HG03135 (cell line): ENCODE results near the gene PINK1.

Experiments
- ATAC-seq: cut with Tn5 transposase; IDR thresholded peaks from one replicate; pipeline ENCODE4 v1.9.1; 2021; ENCODE audit warnings: mild to moderate bottlenecking, moderate library complexity; ENCODE audit not compliant: unreplicated experiment

The PINK1 gene

DNA sequence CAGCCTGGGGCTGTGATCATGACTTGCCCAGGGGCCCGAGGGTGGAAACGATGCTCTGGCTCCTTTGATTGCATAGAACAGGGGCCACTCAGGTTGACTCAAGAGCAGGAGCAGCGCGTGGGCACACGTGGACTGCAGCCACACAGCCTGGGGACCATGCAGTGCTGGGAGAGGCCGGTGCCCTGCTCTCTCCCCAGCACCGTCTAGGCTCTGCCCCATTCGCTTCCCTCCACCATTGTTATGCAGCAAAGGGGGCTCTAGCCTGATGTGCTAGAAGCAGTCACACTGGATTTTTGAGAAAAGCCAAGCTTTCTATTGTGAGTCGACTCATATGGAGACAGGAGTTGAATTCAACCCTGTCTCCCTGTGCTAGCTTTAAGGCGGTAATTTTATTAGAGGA lies 8.7 kb downstream of the PINK1 start:
- no peak for ATAC-seq

DNA sequence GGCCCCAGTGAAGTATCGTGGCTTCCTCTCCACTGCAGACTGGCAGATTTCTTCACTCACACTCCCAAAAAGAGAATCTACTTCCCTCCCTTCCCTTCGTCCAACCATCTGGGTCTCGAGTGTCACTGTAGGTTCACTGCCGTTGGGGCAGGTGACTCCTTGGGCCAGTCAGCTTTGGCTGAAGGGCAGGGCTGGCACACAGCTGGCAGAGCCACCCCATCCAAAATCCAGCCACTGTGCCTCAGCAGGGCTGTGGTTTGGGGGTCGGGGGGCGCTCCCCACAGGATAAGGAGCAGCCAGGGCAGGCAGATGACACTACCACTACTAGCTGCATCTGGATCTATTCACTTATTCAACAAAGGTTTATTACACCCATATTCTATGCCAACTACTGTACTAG lies 9.8 kb downstream of the PINK1 start:
- ATAC-seq, result no peak

DNA sequence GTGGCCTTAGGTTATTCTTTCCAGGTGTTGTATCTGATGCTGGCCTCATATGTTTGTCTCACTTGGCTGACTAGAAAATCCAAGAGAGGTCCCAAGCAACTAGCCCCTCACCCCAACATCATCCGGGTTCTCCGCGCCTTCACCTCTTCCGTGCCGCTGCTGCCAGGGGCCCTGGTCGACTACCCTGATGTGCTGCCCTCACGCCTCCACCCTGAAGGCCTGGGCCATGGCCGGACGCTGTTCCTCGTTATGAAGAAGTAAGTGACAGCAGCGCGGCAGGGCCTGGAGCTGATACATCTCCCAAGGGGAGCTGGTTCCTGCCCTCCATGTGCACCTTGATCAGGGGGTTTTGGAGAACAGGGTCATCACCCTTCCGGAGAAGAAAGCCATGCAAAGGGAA lies 11.2 kb downstream of the PINK1 start:
- no peak for ATAC-seq

- ATAC-seq, result no peak
These were observed 12.2 kb downstream of the PINK1 start for GRCh38 chr1:20645414-20645813.

GRCh38 chr1:20648438-20648837 lies 15.2 kb downstream of the PINK1 start:
- ATAC-seq, result no peak

DNA sequence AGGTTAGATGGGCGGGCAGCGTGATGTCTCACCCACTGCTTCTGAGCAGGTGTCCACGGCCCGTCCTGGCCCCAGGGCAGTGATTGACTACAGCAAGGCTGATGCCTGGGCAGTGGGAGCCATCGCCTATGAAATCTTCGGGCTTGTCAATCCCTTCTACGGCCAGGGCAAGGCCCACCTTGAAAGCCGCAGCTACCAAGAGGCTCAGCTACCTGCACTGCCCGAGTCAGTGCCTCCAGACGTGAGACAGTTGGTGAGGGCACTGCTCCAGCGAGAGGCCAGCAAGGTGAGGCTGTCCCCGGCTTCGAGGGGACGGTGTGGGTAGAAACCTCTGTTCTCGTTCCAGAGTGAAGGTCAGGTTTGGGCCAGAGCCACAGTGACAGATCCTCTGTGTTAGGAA lies 15.7 kb downstream of the PINK1 start:
- no peak for ATAC-seq

DNA sequence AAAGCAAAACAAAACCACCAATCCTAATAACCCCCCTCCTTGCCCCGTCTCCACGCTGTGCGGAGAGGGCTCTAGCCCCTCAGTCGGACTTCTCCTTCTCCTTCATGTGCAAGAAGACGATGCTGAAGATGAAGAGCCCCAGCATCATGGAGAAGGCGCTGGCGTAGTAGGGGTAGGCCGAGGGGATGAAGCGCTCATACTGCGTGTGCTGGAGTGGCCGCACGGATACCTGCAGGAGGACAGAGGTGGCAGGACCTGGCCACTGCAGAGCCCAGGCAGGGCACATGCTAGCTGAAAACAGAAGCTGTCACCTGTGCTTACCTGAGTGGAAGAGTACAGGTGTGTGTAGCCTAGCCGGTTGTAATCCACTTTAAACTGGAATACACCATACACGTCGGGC lies 19.0 kb downstream of the PINK1 start:
- ATAC-seq, result no peak

- ATAC-seq, result no peak
These were observed 20.9 kb downstream of the PINK1 start for GRCh38 chr1:20654104-20654690.

DNA sequence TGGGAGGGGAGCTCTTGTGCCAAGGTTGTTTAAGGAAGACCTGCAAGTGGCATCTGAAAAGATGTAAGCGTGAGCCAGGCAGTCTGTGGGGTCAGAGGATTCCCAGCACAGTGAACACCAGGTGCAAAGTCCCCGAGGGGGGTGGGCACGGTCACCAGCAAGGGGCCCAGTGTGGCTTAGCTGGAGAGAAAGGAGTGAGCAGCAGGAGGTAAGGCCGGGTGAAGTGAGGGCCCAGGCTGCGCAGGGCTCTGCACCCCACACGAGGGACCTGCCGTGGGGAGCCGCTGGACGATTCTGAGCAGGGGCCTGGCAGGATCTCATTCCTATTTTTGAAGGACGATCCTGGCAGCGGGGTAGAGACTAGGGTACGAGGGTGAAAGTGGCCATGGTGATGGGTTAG lies 23.8 kb downstream of the PINK1 start:
- ATAC-seq, result no peak

DNA sequence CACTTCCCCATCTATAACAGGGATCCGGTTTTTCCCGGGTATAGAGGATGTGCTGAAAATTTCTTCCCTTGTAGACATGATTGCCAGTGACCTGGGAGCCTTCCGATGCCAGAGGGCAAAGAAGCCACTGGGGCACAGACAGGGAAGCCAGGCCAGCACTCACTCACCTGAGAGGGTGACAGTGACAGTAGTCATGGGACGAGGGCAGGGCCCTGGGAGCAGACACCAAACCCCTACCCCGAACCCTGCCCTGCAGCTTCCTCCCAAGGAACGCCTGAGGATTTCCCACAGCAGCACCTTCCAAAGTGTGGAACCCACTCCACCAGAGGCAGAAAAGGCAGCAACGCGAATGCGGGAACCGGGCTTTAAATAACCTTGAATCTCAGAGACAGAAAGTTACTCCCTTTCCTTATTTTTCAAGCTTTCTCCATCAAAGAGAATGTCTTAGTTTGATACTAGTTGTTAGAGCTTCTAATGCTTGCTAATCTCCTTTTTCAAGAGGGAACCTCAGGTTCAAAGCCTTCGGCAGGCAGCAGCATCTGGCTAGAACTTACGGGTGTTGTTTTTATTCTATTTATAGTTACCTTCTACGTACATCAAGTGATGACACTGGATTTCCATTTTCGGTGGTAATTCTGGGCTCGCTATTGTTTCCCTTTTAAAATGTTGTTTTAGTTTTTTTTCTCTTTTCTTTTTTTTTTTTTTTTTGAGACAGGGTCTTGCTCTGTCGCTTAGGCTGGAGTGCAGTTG lies 25.1 kb downstream of the PINK1 start:
- no peak for ATAC-seq

DNA sequence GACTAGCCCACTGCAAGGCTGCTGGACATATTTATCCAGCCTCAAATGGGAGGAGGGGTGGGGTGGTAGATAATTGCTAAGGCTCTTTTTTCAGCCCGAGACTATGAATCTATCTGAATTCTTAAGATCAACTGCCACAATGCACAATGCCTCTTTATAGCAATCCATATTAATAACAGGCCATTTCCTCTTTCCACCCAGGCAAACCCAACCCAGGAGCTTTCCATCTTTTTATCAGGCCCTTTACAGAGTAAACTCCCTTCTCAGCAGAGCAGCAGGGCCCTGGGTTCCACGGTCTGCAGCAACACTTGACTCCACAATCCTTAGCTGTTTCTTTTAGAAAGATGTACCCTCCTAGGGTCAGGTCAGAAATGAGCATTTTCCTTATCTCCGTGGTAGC lies 27.1 kb downstream of the PINK1 start:
- no peak for ATAC-seq

DNA sequence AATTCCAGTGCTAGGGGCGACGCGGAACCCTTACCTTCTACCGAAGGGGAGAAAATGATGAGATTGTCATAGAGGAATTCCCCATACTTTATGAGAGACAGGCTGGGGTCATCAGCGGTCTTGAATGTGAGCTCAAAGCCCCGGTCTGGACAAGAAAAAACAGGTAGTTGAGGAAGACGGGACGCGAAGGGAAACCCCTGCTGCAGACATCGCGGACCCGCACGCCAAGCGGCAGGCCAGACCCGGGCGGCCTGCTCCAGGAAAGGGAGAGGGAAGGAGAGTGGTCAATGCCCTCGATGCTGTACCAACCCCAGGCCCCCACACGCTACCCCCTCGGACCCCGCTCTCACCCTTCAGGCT lies 27.6 kb downstream of the PINK1 start:
- ATAC-seq, result peak; percentile 11

DNA sequence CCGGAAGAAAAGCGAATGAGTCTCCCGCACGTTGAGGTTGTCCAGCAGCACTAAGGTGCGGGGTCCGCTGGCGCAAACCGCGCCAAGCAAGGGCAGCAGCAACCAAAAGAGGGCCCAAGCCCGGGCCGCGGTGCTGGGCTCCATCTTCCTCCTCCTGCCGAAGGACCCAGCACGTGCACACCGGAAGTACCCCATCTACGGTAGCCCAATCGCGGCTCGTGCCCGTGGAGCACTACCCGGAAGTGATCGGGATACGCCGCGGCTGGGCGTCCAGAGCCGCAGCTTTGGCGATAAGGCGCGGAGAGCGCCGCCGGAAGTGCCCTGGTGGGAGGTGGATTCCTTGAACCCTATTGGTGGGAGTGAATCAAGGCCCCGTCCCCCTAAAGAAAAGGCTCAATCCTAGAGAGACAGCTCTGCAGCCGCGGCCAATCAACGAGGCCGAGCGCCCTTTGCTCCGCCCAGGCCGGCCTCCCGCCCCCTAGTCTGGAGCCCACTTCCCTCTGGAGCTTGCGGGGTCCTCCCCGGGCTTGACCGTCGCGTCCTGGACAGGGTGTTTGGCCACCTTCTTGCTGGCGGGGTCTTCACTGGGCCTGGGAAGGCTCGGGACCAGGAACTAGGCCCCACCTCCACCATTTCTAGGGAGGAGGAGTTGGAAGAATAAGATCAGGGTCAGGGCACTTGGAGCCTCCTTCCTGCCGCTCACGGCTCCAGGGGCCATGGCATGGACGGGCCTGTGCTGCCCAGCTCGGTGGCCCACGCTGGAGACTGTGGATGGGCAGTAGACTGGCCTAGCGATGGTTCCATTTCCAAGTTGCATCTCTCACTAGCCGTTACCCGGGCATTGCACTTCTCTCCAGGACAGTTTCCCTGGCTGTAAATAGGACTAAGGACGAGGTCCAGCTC lies 28.2 kb downstream of the PINK1 start, which contains the start of gene DDOST:
Gene DDOST (minus strand): TSS at position 163 of the 903 bp plus-strand sequence. CDS start 19 bp downstream, at position 144.
- peak; percentile 94 for ATAC-seq

GRCh38 chr1:20662110-20662475 lies 28.8 kb downstream of the PINK1 start:
- ATAC-seq, result no peak

- ATAC-seq, result no peak
These were observed 30.1 kb downstream of the PINK1 start for GRCh38 chr1:20663365-20663764.

DNA sequence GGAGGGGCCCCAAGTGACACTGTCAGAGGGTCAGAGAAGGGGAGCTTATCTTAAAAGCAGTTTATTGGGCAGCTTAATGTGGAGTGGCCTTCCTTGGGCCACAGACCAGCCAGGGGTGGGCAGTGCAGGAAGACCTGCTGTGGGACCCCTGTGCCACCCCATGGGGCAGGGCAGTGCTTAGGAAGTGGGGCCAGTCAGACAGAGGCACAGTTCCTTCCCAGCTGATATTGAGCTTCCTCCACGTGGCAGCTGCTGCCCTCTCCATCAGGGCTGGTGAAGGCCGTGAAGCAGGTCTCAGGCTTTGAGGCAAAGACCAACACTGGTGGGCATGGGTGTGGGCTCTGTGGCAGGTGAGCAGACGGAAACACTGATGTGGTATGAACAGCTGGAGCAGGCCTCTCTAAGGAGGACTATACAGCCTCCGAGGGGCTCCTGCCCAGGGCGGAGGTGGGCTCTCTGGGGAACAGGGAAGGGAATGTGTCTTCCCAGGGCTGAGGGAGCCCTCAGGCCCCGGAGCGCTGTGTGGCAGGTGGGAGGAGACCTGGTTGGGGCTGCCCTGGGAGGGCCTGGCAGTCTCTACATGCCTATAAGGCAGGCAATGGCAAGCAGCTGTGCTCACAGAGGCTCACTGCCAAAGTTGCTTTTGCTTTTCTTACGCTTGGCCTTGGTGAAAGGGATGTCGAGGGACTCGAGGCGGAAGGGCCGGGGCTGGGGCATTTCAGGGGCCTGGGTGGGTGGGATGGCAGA lies 30.9 kb downstream of the PINK1 start:
- ATAC-seq, result no peak

DNA sequence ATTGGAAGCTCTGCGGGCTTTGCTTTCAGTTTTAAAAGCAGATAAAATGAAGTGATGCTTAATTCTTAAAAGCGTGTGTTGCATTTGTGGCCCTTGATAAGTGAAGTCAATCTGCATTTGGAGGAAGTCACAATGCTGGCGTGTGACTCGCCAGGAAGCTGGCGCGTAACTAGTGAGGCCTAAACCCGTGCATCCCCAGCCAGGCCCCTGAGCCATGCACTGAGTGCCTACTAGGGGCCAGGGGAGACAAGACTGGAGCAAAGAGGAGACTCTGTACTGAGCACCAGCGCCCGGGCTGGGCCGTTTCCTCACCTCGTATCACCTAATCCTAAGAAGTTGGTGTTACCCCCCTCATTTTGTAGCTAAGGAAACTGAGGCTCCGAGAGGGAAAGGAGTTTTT lies 32.5 kb downstream of the PINK1 start:
- ATAC-seq, result no peak

- no peak for ATAC-seq
These were observed 32.9 kb downstream of the PINK1 start for GRCh38 chr1:20666146-20666545.

- ATAC-seq, result no peak
These were observed 33.5 kb downstream of the PINK1 start for GRCh38 chr1:20666804-20667203.

GRCh38 chr1:20668581-20668980 lies 35.3 kb downstream of the PINK1 start:
- no peak for ATAC-seq

DNA sequence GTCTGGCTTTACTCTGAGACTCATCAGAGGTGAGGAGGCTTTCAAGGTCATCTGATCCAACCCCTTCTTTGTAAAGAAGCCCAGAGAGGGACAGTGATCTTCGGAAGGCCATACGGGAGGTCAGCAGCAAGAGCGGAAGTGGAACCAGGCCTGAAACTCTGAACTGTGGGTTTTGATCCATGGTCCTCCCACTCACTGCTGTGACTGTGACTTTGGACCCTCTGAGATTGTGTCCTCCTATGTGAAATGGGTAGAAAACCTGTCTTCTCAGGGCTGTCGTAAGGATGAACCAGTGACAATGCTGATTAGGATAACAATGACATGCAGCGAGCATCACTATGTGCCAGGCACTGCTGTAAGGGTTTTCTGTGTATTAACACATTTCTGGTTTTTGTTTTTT lies 37.7 kb downstream of the PINK1 start:
- no peak for ATAC-seq
